Measurements from ENCODE around the gene PPP1CA.

PPP1CA gene

DNA sequence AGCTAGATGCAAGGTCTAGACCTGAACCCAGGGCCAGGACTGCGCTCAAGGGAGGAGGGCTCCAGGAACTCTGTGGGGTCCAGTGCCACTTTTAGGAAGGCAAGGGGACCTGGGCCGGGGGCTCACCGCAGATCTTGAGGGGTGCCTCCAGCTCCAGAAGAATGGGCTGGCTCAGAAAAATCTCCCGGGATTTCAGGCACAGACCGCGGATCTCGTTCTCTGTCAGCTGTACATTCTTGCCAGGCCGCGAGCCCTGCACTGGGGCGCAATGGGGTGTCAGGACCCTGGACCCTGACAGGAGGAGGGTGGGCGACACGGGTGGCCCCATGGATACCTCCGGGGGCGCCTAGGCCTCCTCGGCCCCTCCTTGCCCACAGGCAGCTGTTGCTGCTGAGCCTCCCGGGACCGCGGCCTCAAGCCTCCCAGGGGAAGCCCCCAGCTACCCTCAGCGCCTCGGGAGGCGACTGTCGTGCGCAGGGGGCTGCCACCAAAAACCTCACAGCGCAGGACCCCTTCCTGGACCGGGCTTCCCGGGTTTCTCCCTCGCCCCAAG, 640 bp downstream of the PPP1CA start:
- DNase-seq = no peak

DNA sequence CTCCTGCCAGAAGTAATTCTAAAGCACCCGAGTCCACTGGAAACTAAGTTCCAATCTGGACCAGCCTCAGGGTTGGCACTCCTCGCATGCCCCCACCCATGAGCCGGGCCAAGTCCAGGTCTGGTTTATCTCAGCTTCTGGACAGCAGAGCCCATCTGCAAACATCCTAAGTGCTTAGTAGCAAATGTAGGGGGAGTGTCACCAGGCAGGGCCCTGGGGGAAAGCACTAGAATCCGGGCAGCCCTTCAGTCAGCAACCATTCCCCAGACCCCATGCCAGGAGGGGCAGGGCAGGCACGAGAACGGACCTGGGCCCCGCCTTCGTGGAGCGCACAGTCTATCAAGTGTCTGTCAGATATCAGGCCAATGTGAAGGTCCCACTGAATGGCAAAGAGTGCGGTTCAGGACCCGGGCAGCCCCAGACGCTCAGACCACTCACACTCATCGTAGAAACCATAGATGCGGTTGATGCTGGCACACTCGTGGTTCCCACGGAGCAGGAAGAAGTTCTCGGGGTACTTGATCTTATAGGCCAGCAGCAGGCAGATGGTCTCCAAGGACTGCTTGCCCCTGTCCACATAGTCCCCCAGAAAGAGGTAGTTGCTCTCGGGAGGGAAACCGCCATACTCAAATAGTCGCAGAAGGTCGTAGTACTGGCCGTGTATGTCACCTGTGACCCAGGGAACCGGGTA, 1.3 kb downstream of the PPP1CA start:
- no peak for DNase-seq

DNA sequence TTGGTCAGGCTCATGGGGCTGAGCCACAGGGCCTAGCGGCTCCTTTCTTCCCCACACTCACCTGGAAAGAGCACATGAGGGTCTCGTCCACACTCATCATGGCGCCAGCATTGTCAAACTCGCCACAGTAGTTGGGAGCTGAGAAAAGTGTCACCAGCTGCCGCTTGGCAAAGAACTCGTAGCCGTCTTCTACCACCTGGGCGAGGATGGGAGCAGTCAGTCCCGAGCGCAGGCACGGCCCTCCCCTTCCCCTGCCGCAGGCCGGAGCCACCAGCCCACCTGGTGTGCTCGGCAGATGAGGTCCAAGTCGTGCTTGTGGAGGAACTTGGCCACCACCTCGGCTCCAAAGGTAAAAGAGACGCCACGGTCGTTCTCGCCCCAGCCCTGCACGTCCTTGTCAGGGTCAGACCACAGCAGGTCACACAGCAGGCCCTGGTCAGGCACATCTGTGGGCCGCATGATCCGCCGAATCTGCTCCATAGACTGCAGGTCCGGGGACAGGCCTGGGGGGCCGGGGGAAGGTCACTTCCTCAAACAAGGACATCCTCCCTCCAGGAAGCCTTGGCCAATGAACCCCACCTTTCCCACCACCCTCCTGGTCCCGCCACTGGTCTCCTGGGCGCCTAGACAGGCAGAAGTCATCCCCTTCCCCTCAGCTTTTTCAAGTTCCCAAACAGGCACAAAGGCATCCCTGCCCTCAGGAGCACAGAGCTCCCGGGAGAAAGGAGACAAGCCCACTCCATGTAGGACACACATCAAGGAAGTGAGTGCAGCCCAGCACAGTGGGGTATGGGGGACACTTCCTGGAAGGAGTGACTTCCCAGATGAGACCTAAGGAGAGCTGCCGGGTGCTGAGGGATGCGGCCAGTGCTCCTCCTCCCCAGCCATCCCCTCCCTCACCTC, 2.7 kb downstream of the PPP1CA start:
- DNase-seq = no peak

DNA sequence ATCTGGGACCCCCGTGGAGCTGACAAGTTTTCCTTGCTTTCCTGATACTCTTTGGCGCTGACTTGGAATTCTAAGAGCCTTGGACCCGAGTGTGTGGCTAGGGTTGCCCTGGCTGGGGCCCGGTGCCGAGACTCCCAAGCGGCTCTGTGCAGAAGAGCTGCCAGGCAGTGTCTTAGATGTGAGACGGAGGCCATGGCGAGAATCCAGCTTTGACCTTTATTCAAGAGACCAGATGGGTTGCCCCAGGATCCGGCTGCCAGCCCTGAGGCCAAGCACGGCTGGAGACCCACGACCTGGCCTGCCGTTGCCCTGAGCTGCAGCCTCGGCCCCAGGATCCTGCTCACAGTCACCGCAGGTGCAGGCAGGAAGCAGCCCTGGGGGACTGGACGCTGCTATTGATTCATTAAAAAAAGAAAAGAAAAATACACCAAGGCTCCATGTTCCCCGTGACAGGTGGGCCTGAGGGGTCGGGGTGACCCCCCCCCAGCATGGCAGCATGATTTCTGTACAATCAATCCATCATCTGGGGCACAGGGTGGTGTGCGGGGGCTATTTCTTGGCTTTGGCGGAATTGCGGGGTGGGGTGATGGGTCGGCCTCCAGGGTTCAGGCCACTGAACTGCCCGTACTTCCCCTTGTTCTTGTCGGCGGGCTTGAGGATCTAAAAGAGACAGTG, 3.5 kb downstream of the PPP1CA start:
- DNase-seq = no peak

DNA sequence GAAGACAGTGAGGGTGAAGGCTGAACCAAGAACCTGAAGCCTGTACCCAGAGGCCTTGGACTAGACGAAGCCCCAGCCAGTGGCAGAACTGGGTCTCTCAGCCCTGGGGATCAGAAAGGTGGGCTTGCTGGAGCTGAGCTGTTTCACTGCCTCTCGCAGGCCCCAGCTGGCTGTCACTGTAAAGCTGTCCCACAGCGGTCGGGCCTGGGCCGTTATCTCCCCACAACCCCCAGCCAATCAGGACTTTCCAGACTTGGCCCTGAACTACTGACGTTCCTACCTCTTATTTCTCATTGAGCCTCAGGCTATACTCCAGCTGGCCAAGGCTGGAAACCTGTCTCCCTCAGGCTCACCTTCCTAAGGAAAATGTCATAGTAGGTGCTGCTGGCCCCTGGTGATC, 4.1 kb downstream of the PPP1CA start:
- DNase-seq = no peak

DNA sequence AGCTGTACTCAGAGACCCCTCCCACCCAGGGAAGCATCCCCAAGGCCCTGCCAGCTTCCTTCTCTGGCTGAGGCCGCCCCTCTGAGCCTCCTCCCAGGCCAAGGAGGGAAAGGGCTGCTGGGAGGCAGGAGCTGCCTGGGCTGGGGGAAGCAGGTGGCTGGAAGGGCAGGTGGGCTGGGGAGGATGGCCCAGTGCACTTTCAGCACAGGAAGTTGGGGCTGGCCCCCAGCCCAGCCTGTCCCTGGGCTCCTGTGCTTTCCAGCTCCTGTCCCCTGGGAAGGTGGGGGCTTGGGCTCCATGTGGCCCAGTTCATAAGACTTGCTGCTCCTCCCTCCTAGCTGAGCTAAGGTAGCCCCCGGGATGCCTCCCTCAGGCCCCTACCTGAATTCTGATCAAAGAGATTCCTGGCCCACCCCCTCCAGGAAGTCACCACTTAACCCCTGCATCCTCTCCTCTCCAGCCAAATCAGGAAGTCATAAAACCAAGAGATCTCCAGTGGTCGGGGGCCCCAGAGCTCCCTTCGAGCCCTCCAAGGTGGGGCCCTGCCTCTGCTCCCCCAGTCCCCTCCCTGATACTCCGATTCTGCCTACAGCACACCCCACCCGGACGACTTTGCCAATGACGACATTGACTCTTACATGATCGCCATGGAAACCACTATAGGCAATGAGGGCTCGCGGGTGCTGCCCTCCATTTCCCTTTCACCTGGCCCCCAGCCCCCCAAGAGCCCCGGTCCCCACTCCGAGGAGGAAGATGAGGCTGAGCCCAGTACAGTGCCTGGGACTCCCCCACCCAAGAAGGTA, 4.9 kb downstream of the PPP1CA start:
- DNase-seq = no peak

DNA sequence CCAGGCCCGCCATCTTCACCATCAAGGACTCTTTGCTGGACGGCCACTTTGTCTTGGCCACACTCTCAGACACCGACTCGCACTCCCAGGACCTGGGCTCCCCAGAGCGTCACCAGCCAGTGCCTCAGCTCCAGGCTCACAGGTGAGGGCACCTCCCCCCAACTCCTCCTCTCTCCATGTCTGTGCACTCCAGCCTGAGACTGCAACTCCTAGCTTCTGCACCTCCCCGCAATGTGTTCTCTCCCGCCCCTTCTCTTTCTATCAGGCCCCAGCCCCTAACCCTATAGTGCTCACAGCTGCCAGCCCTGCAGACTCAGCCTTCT, 5.4 kb downstream of the PPP1CA start:
- DNase-seq = no peak

DNA sequence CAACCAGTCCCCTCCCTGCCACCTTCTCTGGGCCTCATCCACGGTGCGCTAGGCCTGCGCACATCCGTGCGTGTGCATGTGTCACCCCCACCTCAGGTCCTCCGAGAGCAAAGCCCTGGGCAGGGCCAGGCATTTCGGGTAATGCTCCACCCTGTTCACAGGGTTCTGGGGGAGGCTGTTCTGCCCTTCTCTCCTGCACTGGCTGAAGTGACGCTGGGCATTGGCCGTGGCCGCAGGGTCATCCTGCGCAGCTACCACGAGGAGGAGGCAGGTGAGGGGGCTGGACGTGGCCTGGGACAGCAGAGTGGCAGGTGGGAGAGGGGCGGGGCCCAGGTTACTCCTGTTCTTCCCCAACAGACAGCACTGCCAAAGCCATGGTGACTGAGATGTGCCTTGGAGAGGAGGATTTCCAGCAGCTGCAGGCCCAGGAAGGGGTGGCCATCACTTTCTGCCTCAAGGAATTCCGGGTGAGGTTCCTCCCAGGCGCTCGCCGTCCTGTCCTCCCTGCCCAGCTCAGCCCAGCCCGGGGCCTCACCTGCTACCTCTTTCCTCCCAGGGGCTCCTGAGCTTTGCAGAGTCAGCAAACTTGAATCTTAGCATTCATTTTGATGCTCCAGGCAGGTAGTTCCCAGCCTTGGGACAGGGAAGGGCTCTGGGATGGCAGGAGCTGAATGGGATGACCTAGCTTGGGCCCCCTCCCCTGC, 6.0 kb downstream of the PPP1CA start:
- DNase-seq = no peak

DNA sequence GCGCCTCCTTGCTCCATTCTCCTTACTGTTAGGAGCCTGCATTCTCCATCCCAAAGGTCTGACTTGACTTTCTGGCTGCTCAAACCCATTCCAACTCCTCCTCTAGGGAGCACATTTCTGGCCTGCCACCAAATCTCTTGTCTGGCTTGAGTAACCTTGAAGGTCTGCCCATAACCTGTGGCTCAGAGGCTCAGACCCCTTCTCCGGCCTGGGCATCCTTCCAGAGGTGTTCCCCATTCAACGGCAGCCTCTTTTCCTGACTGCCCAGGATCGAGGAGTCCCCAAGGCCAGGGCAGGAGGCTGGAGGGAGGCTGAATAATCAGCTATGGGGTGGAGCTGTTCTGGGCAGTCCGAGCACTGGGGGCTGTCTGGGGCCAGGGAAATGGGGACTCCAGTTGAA, 7.7 kb downstream of the PPP1CA start:
- DNase-seq = no peak

DNA sequence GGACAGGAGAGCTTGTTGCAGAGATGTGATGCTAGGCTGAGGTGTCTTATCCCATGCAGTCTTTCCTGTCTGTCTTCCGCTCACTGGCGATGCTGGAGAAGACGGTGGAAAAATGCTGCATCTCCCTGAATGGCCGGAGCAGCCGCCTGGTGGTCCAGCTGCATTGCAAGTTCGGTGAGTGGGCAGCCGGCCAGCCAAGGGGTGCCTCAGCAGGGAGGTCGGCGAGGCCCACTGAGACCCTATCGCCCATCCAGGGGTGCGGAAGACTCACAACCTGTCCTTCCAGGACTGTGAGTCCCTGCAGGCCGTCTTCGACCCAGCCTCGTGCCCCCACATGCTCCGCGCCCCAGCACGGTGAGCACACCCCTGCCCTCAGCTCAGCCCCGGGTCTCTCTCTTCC, 8.2 kb downstream of the PPP1CA start:
- DNase-seq = no peak

DNA sequence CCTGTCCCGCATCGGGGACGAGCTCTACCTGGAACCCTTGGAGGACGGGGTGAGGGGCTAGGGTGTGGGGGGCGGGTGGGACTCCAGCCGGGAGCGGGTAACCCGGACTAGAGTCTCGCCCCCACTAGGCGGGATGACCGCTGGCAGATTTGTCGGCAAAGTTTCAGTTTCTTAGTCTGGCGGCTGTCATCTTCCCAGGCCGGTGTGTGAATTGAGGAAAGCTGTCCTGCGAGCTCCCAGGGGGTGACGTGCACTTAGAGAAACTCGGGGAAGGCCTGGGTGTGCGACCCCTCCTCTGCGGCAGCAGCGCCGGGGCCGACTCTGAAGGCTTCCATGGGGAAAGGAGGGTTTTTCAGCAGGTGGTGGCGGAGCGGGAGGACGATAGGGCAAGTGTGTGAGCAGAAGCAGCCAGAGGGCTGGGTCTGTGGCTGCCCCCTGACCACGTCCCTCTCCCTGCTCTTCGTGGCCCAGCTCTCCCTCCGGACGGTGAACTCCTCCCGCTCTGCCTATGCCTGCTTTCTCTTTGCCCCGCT, 9.4 kb downstream of the PPP1CA start:
- DNase-seq = no peak

DNA sequence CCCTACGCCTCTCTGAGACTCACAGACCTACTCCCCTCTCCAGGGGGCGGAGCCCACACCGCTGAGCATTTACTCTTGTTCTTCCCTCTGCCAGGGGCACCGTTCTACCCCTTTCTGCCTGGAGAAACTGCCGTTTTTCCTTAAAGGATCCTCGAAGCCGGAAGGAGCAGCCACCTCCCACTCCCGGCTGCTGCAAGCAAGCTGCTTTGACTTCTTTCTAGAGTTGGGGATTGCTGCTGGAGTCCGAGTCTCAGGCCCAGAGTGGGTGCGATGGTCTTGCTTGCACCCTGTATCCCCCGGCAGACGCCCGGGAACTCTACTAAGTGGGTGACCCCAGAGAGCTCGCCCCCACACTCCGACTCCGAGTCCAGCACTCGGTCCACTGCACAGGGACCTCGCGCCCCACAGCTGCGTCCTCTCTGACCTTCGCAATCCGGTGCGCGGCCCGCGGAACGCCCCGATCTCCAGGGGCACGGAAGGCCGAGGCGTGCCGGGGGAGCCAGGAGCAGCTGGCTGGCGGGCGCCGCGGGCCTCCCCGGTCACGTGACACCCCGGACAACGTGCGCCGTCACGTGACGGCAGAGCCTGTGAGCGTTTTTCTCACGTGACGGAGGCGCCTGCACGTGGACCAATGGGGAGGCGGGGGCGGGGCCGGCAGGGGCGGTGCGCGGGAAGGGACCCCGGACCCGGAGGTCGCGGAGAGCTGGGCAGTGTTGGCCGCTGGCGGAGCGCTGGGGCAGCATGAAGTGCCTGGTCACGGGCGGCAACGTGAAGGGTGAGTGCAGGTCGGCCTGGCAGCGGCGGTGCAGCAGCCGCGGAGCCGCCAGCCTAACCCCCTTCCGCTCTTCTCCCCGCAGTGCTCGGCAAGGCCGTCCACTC, 10.1 kb downstream of the PPP1CA start, which contains the start of gene RAD9A:
Gene RAD9A, plus strand, starts transcription at position 683 of the 879 bp plus-strand sequence. Its CDS starts 59 bp downstream, at position 742.
- DNase-seq = peak; percentile 96

DNA sequence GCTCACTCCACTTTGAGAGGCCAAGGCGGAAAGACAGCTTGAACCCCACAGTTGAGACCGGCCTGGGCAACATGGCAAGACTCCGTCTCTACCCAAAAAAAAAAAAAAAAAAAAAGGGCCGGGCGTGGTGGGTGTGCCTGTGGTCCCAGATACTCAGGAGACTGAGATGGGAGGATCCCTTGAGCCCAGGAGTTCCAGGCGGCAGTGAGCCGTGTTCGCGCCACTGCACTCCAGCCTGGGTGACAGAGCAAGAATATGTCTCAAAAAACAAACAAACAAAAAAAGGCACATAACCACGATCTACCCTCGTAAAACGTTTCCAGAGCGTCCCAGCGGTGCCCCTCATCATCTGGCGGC, 10.7 kb downstream of the PPP1CA start:
- DNase-seq = no peak

DNA sequence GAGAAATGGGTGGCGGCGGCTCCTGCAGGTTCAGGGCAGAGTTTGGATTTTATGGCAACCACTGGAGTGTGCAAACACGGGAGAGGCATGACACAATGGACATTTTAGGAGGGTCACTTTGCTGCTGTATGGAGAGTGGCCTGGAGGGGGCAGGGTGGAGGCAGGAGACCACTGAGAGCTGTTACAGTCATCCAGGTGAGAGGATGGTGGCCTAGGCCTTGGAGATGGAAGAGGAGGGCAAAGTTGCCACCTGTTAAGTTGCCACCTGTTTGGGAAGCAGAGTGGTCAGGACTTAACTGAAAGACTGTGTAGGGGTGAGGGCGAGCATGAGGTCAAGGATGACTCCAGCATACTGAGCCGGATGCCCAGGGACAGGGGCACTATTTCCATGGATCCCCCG, 12.2 kb downstream of the PPP1CA start:
- DNase-seq = no peak

DNA sequence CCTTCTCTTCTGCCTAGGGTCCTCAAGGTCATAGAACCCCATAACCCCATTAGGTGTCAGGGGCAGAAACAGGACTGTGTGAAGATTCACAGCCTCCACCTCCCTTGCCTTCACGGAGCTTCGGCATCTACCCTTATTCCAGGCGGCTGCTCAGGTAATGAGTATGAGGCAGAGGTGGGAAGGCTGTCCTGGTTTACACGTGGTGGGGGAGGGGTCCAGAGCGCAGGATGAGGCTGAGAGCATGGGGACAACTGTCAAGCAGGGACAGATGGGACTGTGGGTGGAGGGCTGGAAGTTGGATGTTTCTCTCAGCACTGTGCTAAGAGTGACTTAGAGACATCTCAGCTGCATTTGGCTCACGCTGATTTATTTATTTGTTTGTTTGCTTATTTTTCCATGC, 14.1 kb downstream of the PPP1CA start:
- DNase-seq = no peak

DNA sequence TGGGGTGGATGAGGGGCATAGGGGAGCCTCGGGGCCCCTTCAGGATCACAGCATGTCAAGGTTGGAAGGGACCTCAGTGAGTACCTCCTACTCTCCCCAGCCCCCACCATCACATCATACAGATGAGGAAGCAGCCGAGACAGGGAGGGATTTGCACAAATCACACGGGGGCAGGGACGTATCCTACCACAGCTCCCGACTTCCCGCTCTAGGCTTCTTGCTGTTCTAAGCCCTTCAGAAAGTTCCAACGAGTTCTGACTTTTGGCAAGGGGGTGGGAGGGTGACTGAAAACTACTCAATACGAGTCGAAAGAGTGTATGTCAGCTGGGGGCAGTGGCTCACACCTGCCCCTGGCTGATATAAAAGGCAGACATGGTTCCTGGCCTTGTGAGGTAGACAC, 14.6 kb downstream of the PPP1CA start:
- no peak for DNase-seq

DNA sequence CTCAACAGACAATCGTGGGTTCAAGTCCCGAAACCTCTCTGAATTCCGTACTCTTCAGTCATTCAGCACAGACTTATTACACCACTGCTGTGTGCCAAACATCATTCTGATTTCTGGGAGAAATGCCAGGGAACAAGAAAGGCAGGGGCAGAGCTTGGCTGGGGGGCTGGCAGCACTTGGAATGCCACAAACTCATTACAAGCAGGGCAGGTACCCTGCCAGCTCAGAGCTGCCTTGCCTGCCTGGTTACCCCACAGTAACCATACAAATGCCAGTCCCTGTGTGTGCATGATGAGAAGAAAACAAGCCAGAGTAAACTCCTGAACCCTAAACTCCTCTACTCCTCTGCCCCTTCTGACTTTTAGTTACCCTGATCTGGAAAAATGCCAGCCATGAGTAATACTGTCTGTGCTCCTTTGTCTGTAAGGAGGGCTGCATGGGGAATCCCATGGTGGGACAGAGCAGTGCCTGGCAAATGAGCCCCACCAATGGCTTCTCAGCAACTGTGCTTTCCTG, 16.7 kb downstream of the PPP1CA start:
- no peak for DNase-seq

DNA sequence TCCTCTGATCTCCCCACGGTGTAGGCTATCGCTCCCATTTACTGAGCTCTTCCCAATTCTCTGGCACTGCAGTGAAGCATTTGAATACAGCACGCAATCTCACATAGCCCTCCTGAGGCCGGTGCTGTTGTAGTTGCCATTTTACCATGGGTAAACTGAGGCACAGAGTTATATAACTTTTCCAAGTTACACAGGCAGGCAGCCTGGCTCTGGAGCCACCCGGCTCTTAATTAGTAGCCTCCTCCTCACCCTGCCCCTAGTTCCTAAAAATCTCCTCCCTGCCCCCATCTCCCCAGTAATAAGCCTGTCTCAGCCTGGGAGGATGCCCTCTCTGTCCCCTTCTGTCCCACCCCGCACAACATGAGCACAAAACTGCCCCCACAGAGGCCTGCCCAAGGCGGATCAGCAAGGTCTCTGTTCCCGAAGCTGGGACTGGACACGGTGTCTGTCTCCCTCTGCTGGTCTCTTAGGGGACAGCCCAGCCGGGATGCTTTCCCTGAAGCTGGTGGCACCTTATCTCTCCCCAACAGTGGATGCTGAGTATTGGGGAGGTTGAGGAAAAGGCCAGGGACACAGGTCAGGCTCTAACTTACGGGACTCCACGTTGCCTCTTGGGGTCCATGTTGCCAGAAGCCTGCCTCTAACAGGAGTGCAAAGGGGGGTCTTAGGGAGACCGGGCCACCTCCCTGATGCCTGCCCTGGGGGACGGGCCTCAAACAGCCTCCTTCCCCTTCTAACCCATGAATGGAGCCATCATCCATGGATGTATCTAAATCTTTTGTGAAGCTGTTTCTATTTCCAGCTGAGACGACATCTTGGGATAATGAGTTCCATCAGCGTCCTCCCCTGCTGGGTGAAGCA, 19.2 kb downstream of the PPP1CA start:
- peak; percentile 87 for DNase-seq

DNA sequence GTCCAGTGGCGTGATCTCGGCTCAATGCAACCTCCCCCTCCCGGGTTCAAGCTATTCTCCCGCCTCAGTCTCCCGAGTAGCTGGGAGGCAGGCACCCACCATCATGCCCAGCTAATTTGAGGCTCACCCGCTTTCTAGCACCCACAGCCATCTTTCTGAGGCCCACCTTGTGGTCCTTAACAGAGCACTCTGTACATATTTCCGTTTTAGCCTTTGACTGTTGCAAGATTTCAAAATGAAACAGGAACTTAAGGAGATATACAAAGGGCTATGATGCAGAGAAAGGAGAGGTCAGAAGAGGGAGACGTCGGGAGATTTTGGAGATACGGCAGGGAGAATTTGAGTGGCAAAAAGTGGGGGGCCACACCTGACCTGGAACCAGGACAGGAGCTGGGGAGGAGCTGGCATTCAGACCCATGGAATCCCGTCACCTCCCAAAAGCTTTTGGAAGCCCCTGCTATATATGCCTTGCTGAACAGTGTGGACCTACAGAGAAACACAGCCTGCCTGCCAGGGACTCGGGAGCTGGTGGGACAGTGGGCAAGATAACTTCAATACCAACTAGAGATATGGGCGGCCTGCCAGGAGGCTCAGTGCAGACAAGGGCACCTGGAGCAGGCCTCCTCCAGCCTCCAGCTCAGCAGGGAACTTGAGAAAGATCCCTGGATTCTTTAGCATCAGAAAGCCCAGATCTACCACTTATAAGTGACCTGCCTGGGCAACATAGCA, 20.2 kb downstream of the PPP1CA start:
- no peak for DNase-seq
